IPS DF 4.7 (cell line): ENCODE results near the gene TMEM59L.
"Not testable (repeated sequence)": the region's sequence is repeated elsewhere in the genome, so short reads cannot be mapped to it uniquely, and the experiment has no call there.

ENCODE experiments used
- DNase-seq: peaks from one replicate; pipeline ENCODE4 v3.0.0-alpha.2; 2013; ENCODE audit warnings: low spot score; ENCODE audit errors: extremely low read depth

The TMEM59L gene

GRCh38 chr19:18612772-18613588, at the start of gene TMEM59L:
TSS of gene TMEM59L (plus strand) at chr19:18612870. CDS start at chr19:18612959, 89 bp downstream.
- DNase-seq, result no peak

- no peak for DNase-seq
Observed at GRCh38 chr19:18566953-18567352, 45.7 kb upstream of the TMEM59L start.

- DNase-seq, result no peak
Observed at GRCh38 chr19:18568367-18568766, 44.3 kb upstream of the TMEM59L start.

- DNase-seq, result no peak
Observed at GRCh38 chr19:18571564-18572344, 40.9 kb upstream of the TMEM59L start, which contains the start of gene UBA52. TSS of gene UBA52 (plus strand) at chr19:18571857. CDS start at chr19:18573301, 1,444 bp downstream.

GRCh38 chr19:18574691-18575291, 37.9 kb upstream of the TMEM59L start:
- no peak for DNase-seq

- DNase-seq, result no peak
Observed at GRCh38 chr19:18576383-18576782, 36.3 kb upstream of the TMEM59L start.

- DNase-seq, result no peak
Observed at GRCh38 chr19:18577365-18577914, 35.2 kb upstream of the TMEM59L start.

- no peak for DNase-seq
Observed at GRCh38 chr19:18580311-18580710, 32.4 kb upstream of the TMEM59L start.

- DNase-seq, result no peak
Observed at GRCh38 chr19:18586306-18586705, 26.4 kb upstream of the TMEM59L start.

GRCh38 chr19:18587561-18587960, 25.1 kb upstream of the TMEM59L start:
- DNase-seq, result no peak

GRCh38 chr19:18587962-18588610, 24.6 kb upstream of the TMEM59L start:
- no peak for DNase-seq

GRCh38 chr19:18588611-18589379, 23.9 kb upstream of the TMEM59L start, which contains the start of gene REX1BD:
TSS of gene REX1BD (plus strand) at chr19:18588798. CDS start at chr19:18588802, 4 bp downstream.
- no peak for DNase-seq

GRCh38 chr19:18589380-18590272, 23.0 kb upstream of the TMEM59L start:
- DNase-seq, result no peak

GRCh38 chr19:18590273-18591272, 22.1 kb upstream of the TMEM59L start:
- DNase-seq, result peak; percentile 96

- DNase-seq, result no peak
Observed at GRCh38 chr19:18591735-18592385, 20.8 kb upstream of the TMEM59L start.

- DNase-seq, result not testable (repeated sequence)
Observed at GRCh38 chr19:18592732-18593131, 19.9 kb upstream of the TMEM59L start.

- no peak for DNase-seq
Observed at GRCh38 chr19:18593367-18594095, 19.1 kb upstream of the TMEM59L start.
